ENCODE measurements around the gene CCDC6.

The CCDC6 gene

DNA sequence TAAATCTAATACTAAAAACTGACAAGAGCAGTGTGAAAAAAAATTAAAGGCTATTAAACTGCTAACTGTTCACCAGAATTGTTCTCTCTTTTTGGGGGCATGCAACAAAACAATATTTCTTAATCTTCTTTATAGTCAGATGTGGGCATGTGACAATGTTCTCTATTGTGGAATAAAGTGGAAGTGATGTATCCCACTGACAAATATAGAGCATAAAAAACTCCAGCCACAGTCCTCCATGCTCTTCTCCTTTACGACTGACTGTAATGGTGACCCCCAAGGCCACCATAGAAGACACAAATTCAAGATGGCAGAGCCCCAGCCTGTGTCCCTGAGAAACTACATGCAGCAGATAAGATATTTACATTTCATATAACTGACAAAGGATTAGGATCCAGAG lies 11.6 kb upstream of the CCDC6 start:
- no peak for DNase-seq (ENCODE audit: low read depth)
- TF ChIP-seq CTCF (IDR thresholded peaks at IDR 0.05; ENCODE audit: control insufficient read depth, insufficient read depth, low read depth, low read length, missing control alignments): no peak
- no peak overlapping the region for H3K4me3 ChIP-seq (ENCODE audit: control insufficient read depth, low read depth, low read length)

GRCh38 chr10:59913547-59914237 lies 7.3 kb upstream of the CCDC6 start:
- TF ChIP-seq CTCF (IDR thresholded peaks at IDR 0.05; ENCODE audit: control insufficient read depth, insufficient read depth, low read depth, low read length, missing control alignments): no peak
- no peak overlapping the region for H3K4me3 ChIP-seq (ENCODE audit: control insufficient read depth, low read depth, low read length)
- no peak for DNase-seq (ENCODE audit: low read depth)

DNA sequence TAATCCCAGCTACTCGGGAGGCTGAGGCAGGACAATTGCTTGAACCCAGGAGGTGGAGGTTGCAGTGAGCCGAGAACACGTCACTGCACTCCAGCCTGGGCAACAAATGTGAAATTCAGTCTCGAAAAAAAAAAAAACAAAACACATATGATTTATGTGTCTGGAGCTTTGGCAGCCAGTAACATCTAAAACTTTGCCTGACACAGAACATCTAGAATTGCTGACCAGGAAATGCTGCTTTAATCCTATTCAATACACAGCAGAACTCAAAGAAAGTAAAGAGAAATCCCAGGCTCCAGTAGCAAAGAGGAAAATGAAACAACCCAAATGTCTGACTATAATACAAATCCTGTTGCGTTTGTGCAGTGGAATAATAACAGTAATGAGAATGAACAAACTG lies 4.5 kb upstream of the CCDC6 start:
- TF ChIP-seq CTCF (IDR thresholded peaks at IDR 0.05; ENCODE audit: control insufficient read depth, insufficient read depth, low read depth, low read length, missing control alignments): no peak
- H3K4me3 ChIP-seq (ENCODE audit: control insufficient read depth, low read depth, low read length): no peak overlapping the region
- no peak for DNase-seq (ENCODE audit: low read depth)

GRCh38 chr10:59909815-59910214 lies 3.5 kb upstream of the CCDC6 start:
- TF ChIP-seq CTCF (IDR thresholded peaks at IDR 0.05; ENCODE audit: control insufficient read depth, insufficient read depth, low read depth, low read length, missing control alignments): no peak
- no peak for DNase-seq (ENCODE audit: low read depth)
- no peak overlapping the region for H3K4me3 ChIP-seq (ENCODE audit: control insufficient read depth, low read depth, low read length)

DNA sequence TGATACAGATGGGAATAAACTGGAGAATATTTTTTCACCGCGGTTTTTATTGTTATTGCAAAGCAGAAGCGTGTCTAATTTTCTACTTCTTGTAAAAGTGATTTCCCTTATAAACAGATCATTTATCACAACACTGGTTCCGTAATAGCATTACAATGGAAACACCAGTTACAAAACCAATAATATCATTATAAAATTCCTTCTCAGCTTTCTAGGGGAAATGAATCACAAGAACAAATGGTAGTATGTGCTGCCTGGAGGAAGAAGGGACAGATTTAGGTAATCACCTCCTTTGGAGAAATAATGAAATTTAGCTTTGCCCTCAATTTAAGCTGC lies 2.4 kb upstream of the CCDC6 start:
- no peak for DNase-seq (ENCODE audit: low read depth)
- no peak for TF ChIP-seq CTCF (IDR thresholded peaks at IDR 0.05; ENCODE audit: control insufficient read depth, insufficient read depth, low read depth, low read length, missing control alignments)
- peak overlapping the region; percentile 47; the same call in 1 of the 2 replicates for H3K4me3 ChIP-seq (ENCODE audit: control insufficient read depth, low read depth, low read length)

- no peak for TF ChIP-seq CTCF (IDR thresholded peaks at IDR 0.05; ENCODE audit: control insufficient read depth, insufficient read depth, low read depth, low read length, missing control alignments)
- DNase-seq (ENCODE audit: low read depth): peak; percentile 52
- peak overlapping the region; percentile 47 for H3K4me3 ChIP-seq (ENCODE audit: control insufficient read depth, low read depth, low read length)
These were observed 1.8 kb upstream of the CCDC6 start for GRCh38 chr10:59907918-59908807.

Data from AG09309 (cell line).